Activated T-helper 17 cell treated with anti-CD3 and anti-CD28 coated beads, Interleukin-2, amount 50 U/mL, for 72 hours (primary cell): Measurements from ENCODE around the gene PRDM2. TPM values are rescaled to one million over a fixed set of nuclear protein-coding genes. Genes with fewer than 3 reads are reported as not detected.
"Not testable (repeated sequence)": the region's sequence is repeated elsewhere in the genome, so short reads cannot be mapped to it uniquely, and the experiment has no call there.

Experiments used
- ATAC-seq: fragments of 150-1000 bp; cut with Tn5 transposase; replicated peaks from 2 replicates; pipeline ENCODE4 v1.10.0; 2021; ENCODE audit warnings: mild to moderate bottlenecking, moderate library complexity
- H3K27ac Mint-ChIP-seq: one replicate; pipeline ENCODE4 v1.8.0; 2022; ENCODE audit warnings: mixed read lengths
- H3K27me3 Mint-ChIP-seq: one replicate; pipeline ENCODE4 v1.8.0; 2022; ENCODE audit warnings: mixed read lengths
- H3K36me3 Mint-ChIP-seq: one replicate; pipeline ENCODE4 v1.8.0; 2022; ENCODE audit warnings: low read depth, mild to moderate bottlenecking, mixed read lengths
- H3K4me1 Mint-ChIP-seq: one replicate; pipeline ENCODE4 v1.8.0; 2022; ENCODE audit warnings: mixed read lengths
- H3K4me3 Mint-ChIP-seq: one replicate; pipeline ENCODE4 v1.8.0; 2022; ENCODE audit warnings: mild to moderate bottlenecking, mixed read lengths
- H3K9me3 Mint-ChIP-seq: one replicate; pipeline ENCODE4 v1.8.0; 2022; ENCODE audit warnings: mixed read lengths
- total RNA-seq, 2 donors: library from RNA; stranded (reverse); gene quantifications; one replicate each; pipeline ENCODE4 v1.2.3, GENCODE V29; 2022

Gene PRDM2
- total RNA-seq, 2 donors from 2014 or later, result 57.1 to 66.1 TPM

DNA sequence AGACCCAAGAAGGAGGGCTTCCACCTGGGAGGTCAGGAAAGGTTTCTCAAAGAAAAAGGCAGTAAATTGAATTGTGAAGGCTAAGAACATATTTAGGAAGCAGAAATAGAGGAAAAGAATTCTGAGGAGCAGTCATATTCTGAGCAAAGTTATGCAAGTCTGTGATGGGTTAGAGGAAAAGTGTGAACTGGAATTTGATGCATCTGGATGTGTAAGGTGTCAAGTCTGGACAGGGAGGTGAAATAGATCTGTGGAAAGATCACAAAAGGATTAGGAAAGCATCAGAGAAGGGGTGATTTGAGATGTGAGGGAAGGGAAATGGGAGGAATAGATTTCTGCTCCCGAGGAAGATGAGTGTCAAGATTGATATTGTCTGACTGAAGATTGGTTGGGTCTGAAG is 18.1 kb upstream of the PRDM2 start:
- Mint-ChIP-seq H3K4me3 (no peak overlapping the region), H3K4me1 (no peaks in the 10 kb centered on the region), H3K27me3 (peaks cover 19% of the 10 kb centered on the region), H3K9me3 (no peaks in the 10 kb centered on the region), H3K36me3 (no peaks in the 10 kb centered on the region), H3K27ac (no peak overlapping the region)
- ATAC-seq, result no peak

DNA sequence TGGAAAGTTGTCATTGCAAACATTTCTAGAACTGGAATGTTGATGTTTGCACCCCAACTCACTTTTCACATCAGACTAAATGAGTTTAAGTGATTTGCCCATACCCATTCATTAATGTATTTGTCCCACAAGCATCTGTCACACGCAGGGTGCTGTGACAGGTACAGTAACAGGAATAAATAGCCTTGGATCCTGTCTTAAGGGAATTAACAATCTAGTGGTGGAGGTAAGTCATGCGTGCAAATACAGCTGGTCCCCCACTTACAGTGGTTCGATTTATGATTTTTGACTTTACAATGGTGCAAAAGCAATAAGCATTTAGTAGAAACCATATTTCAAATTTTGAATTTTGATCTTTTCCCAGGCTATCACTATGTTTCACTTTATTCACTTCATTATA is 17.5 kb upstream of the PRDM2 start:
- H3K36me3 Mint-ChIP-seq, result no peaks in the 10 kb centered on the region
- no peak overlapping the region for H3K27ac Mint-ChIP-seq
- H3K27me3 Mint-ChIP-seq, result peaks cover 20% of the 10 kb centered on the region
- H3K4me3 Mint-ChIP-seq, result no peak overlapping the region
- no peaks in the 10 kb centered on the region for H3K9me3 Mint-ChIP-seq
- ATAC-seq, result no peak
- H3K4me1 Mint-ChIP-seq, result no peaks in the 10 kb centered on the region

DNA sequence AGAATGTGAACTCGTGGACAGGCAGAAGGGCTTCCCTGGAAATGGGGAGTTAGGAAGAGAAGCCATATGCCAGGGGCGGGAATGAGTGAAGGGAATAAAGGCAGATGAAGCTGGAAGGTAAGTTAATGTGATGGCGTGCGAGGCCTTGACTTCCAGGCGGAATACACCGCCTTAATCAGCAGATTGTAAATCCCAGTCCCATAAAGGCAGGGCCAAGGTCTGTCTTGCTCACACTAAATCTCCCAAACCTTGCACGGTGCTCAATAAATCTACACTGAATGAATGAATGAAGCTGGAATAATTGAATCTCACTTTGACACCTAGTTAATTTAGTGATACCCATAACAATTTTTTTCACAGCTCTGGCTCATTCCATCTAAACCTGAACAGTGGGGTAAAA is 16.8 kb upstream of the PRDM2 start:
- peaks cover 26% of the 10 kb centered on the region for H3K27me3 Mint-ChIP-seq
- H3K4me3 Mint-ChIP-seq, result no peak overlapping the region
- H3K4me1 Mint-ChIP-seq, result no peaks in the 10 kb centered on the region
- no peaks in the 10 kb centered on the region for H3K9me3 Mint-ChIP-seq
- ATAC-seq, result no peak
- H3K27ac Mint-ChIP-seq, result no peak overlapping the region
- no peaks in the 10 kb centered on the region for H3K36me3 Mint-ChIP-seq

DNA sequence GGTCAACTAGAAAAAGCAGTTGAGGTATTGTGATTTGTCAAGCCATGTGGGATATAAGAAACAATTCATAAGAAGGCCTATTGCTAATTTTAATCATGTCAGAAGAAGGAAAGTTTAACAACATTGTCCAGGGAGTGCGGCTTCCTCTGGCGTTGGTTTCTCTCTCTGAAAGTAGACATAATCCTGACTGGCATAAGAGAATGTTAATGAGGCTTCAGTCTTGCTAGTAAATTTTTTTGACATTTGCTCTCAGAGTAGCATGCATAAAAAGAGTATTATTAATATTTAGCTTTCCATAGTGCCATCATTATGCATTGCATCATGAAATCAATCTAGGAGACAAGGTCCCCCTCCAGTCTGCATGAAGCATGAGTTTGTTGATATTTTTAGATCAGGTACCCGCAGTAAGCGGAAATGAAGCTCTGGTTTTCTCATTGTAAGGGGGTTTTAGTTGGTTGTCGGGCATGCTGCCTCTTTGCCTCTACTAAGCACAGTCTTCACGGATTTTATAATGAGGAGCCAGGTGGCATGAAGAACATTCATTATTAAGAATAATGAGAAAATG is 12.8 kb upstream of the PRDM2 start:
- Mint-ChIP-seq H3K36me3 (no peaks in the 10 kb centered on the region), H3K4me1 (no peaks in the 10 kb centered on the region)
- ATAC-seq, result no peak

DNA sequence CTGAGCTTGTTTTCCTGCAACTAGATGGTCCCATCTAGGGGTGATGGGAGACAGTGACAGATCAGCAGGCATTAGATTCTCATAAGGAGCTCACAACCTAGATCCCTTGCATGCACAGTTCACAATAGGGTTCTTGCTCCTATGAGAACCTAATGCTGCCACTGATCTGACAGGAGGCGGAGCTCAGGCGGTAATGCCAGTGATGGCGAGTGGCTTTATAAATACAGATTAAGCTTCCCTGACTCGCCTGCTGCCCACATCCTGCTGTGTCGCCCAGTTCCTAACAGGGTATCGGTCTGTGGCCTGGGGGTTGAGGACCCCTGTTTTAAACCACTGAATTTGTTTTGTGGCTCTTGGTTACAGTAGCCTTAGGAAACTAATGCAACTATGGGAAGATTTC is 6.9 kb upstream of the PRDM2 start:
- H3K4me1 Mint-ChIP-seq, H3K36me3 Mint-ChIP-seq, ATAC-seq, H3K9me3 Mint-ChIP-seq, H3K4me3 Mint-ChIP-seq: not testable (repeated sequence)
- Mint-ChIP-seq H3K27ac (peak overlapping the region; percentile 46), H3K27me3 (peaks cover 22% of the 10 kb centered on the region)

More for the DNA sequence above, 12.8 kb upstream of the PRDM2 start:
- no peaks in the 10 kb centered on the region for H3K9me3 Mint-ChIP-seq
- no peak overlapping the region for H3K27ac Mint-ChIP-seq
- H3K27me3 Mint-ChIP-seq, result peaks cover 23% of the 10 kb centered on the region
- H3K4me3 Mint-ChIP-seq, result no peak overlapping the region

DNA sequence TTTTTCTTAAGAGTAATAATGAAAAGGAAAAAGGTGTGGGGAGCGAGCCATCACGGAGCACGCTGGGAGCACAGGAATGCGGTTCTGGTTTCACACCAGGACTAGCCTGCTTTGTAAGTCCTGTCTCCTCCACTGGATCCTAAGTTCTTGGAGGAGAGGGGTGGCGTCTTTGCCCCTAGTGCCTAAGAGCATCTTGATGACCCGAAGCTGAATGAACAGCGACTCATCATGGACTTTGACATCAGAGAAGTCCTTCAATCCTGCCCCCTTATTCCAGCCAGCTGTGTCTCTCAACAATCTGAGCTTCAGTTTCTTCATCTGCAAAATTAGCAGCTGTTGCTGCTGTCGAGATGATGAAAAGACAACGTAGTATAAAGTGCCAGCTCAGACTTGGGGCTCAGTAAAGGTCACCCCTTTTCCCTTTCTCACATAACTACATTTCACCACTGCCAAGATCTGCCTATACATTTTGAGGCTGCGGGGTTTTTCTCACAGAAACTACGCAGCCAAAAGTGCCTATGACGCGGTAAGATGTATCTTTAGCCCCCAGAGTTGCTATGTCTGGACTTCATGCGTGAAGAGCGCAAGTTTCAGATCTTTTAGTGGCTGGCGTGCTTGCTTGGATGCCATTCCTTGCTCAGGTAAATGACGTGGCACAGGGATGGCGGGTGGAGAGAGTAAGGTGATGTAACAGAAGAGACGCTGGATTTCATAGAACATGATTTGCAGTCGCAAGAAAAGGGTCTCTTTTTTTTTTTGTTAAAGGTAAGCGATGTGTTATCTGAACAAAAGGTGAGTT is 4.9 kb upstream of the PRDM2 start:
- H3K36me3 Mint-ChIP-seq, result no peaks in the 10 kb centered on the region
- H3K4me1 Mint-ChIP-seq, result peaks cover 6% of the 10 kb centered on the region
- H3K27me3 Mint-ChIP-seq, result peaks cover 17% of the 10 kb centered on the region
- peaks cover 4% of the 10 kb centered on the region for H3K9me3 Mint-ChIP-seq
- H3K4me3 Mint-ChIP-seq, result no peak overlapping the region
- no peak for ATAC-seq
- H3K27ac Mint-ChIP-seq, result no peak overlapping the region

DNA sequence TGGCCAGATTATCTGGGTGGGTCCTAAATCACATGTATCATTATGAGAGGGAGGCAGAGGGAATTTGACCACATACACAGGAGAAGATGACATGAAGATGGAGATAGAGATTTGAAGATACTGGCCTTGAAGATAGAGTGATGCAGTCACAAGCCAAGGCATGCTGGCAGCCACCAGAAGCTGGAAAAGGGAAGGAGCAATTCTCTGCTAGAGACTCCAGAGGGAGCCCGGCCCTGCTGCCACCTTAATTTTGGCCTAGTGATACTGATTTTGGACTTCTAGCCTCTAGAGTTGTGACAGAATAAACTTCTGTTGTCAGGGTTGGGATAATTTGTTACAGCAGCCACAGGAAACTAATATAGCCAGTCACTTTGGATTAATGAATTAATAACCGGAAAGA is 2.2 kb upstream of the PRDM2 start:
- Mint-ChIP-seq H3K36me3 (peaks cover 14% of the 10 kb centered on the region), H3K4me3 (peak overlapping the region; percentile 23), H3K9me3 (peaks cover 4% of the 10 kb centered on the region), H3K4me1 (peaks cover 6% of the 10 kb centered on the region), H3K27me3 (peaks cover 4% of the 10 kb centered on the region), H3K27ac (no peak overlapping the region)
- ATAC-seq, result no peak

DNA sequence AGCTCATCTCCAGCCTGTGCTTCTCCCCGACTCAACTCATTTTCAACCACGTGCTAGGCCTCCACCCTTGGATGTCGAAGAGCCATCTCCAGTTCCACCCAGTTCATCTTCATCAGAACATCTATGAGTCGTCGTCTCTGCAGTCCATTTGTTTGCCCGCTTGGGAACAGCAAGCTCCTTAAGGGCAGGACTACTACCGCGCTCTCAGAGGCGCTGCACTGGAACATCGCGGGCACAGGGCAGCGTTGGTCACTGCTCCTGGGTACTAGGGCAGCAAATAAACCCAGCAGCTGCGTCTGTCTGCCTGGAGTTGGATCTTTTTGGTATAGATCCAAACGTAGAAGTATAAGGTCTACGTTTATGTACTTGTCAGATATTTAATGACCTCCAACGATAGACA is 478 bp upstream of the PRDM2 start:
- ATAC-seq, result no peak
- Mint-ChIP-seq H3K36me3 (peaks cover 20% of the 10 kb centered on the region), H3K4me1 (peaks cover 17% of the 10 kb centered on the region), H3K27me3 (no peaks in the 10 kb centered on the region), H3K27ac (peak overlapping the region; percentile 69), H3K4me3 (peak overlapping the region; percentile 75), H3K9me3 (peaks cover 4% of the 10 kb centered on the region)

DNA sequence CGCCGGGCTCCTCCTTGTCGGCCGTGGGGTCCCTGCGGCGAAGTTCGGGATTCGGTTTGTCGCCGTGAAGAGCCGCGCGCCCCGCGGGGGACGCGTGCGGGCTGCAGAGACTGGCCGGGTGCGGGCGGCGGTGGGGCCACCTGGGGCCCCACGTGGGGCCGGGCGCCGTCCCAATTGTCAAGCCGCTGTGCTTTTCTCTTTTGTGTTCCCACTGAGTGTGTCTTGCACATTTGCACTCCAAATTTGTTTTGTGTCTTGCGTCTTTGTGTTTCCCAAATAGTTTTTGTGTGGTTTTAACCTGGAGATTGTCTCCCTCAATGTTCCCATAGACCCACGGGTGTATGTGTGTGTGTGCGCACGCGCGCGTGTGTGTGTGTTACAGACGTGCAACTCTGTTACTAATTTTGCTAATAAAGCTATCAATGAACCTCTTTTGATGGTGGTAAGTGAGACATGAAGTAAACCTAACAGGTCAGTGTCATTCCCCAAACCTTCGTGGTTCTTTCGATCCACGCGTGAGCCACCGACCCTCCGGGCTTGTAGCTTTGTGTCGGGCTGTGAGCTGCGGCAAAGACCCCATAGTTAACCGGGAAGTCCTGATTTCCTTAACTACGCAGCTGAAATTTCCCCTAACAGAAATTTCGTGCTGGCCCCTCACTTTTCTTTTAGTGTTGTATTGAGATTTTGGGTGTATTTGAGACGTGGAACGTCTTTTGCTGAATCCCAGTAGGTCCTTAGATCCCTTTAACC is 708 bp downstream of the PRDM2 start:
- ATAC-seq, result peak; percentile 44
- H3K9me3 Mint-ChIP-seq, result peaks cover 4% of the 10 kb centered on the region
- H3K27me3 Mint-ChIP-seq, result no peaks in the 10 kb centered on the region
- peaks cover 26% of the 10 kb centered on the region for H3K36me3 Mint-ChIP-seq
- peak overlapping the region; percentile 90 for H3K4me3 Mint-ChIP-seq
- peak overlapping the region; percentile 98 for H3K27ac Mint-ChIP-seq
- H3K4me1 Mint-ChIP-seq, result peaks cover 26% of the 10 kb centered on the region

DNA sequence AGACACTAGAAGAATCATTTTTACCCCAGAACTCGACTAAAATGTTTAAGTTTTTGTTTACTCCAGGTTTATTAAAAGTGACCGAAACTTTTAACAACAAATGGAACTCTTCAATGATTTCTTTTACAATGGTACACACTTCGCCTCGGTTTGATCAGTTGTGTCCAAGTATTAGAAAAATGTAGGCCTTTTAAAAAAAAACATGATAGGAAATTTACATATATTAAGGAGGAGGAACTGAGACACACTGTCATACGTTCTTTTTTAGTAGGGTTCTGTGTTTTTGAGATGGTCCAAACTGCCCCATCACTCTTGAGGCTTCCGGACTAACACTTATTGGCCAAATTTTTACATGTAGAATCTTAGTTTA is 1.3 kb downstream of the PRDM2 start:
- Mint-ChIP-seq H3K4me1 (peaks cover 31% of the 10 kb centered on the region), H3K27ac (peak overlapping the region; percentile 98)

DNA sequence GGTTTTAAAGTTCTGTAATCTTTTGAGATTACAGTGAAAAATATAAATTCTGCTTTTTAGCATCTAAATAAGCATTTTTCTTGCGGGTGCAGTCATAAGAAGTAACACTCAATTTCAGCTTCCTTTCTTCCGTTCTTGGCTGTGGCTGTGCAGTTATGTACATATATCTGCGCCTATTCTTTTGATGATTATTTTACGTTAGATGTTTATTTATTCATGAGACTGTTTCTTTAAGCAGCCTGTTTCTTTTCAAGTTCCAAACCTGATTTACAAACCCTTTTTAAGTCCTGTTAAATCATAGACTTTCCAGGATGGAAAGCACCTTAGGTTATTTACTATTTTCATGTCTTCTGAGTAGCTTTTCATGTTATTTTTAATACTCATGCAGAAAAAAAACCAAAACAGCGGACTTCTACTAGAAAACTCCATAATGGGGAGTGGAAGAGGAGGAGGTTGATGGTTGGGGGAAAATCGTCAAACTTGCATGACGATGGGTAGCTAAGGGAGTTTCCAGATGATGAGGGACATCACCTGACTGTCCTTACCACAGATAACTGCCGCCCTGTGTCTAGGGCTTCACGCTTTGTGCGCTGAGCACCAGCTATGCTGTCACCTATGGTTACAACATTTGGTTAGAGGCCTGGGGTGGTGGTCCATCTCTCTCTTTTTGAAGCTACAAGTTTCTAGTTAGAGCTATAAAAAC is 2.6 kb downstream of the PRDM2 start:
- ATAC-seq, result peak; percentile 94
- Mint-ChIP-seq H3K4me1 (peaks cover 33% of the 10 kb centered on the region), H3K9me3 (peaks cover 4% of the 10 kb centered on the region), H3K27me3 (no peaks in the 10 kb centered on the region), H3K36me3 (peaks cover 40% of the 10 kb centered on the region), H3K4me3 (peak overlapping the region; percentile 90), H3K27ac (peak overlapping the region; percentile 98)

More for the DNA sequence above, 1.3 kb downstream of the PRDM2 start:
- Mint-ChIP-seq H3K36me3 (peaks cover 32% of the 10 kb centered on the region), H3K27me3 (no peaks in the 10 kb centered on the region), H3K4me3 (peak overlapping the region; percentile 90), H3K9me3 (peaks cover 4% of the 10 kb centered on the region)
- no peak for ATAC-seq

DNA sequence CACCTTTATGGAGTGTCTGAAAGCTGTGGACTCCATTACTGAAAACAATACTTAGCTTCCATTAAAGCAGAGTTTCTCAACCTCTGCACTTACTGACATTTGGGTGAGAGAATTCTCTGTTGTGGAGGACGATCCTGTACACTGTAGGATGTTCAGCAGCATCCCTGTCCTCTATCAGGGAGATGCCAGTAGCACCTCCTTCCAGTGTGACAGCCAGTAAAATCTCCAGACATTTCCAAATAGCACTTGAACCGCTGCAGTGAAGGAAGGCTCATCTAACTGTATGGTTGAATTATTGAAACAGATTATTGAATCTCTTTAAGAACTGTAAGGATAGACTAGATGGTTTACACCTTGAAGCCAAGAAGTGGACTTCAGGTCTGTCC is 3.1 kb downstream of the PRDM2 start:
- no peaks in the 10 kb centered on the region for H3K27me3 Mint-ChIP-seq
- H3K4me3 Mint-ChIP-seq, result peak overlapping the region; percentile 90
- peaks cover 4% of the 10 kb centered on the region for H3K9me3 Mint-ChIP-seq
- peaks cover 33% of the 10 kb centered on the region for H3K4me1 Mint-ChIP-seq
- H3K36me3 Mint-ChIP-seq, result peaks cover 40% of the 10 kb centered on the region
- peak overlapping the region; percentile 98 for H3K27ac Mint-ChIP-seq
- ATAC-seq, result no peak

DNA sequence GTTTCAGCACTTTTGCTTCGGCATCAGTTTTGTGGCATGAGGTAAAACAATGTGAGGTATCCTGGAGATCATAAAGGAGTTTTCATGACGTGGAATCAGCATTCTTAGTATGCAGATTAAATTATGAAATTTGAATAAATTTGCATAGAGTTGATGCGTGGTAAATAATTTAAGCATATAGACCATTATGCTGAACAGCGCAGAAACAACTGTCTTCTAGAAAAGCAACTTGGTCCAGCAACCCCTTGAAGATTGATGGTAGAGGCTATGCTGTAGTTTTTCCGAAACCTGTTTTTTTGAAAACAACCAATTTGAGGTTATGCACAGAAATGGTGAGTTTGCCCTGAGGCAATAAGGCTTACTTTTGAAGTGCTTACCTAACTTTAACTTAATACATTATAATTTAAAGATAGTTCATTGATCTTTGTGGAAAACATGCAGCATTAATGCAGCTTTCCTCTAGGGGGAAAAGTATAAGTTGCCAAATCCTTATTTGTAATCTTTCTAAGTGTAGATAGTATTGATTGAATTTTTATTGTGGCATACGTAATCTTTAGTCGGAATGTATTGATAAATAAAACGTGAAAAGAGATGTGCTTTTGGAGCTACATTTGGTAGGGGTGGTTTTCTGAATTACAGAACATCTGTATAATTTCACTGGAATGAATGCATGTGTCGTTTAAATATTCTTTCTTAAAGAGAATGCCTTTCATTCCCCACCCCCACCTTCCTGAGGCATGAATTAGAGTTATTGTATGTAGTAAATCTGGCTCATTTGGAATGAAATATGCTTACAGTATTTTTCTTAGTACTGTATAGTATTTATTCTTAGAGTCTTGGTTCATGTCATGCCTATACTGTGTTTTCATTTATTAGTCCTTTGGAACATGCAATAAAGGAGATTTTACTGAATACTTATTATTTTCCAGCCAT is 3.8 kb downstream of the PRDM2 start:
- Mint-ChIP-seq H3K27me3 (no peaks in the 10 kb centered on the region), H3K36me3 (peaks cover 40% of the 10 kb centered on the region), H3K4me3 (peak overlapping the region; percentile 90), H3K27ac (peak overlapping the region; percentile 98), H3K9me3 (peaks cover 4% of the 10 kb centered on the region), H3K4me1 (peaks cover 33% of the 10 kb centered on the region)
- no peak for ATAC-seq
